HepG2 (cell line): ENCODE measurements around the gene ATP10D.

Experiments
- ASH2L ChIP-seq: fragments of 300-600, 200-600 bp; sonication (generic); IDR thresholded peaks from 2 replicates; pipeline ENCODE4 v1.7.0; 2017; ENCODE audit warnings: low read depth, mild to moderate bottlenecking, moderate library complexity, mixed read lengths, low read length; ENCODE audit not compliant: insufficient read length
- JUN ChIP-seq: sonication (generic); formaldehyde crosslinking; IDR thresholded peaks from 2 replicates; pipeline ENCODE4 v1.4.0; 2020; ENCODE audit warnings: mild to moderate bottlenecking, missing genetic modification reagents
- SIX4 ChIP-seq: sonication (generic); formaldehyde crosslinking; IDR thresholded peaks from 2 replicates; pipeline ENCODE4 v1.4.0; 2020; ENCODE audit warnings: missing genetic modification reagents
- ZNF414 ChIP-seq: sonication (generic); formaldehyde crosslinking; IDR thresholded peaks from 2 replicates; pipeline ENCODE4 v1.5.0; 2020; ENCODE audit warnings: missing genetic modification reagents
- ZNF749 ChIP-seq: sonication (generic); formaldehyde crosslinking; IDR thresholded peaks from 2 replicates; pipeline ENCODE4 v1.8.0; 2022; ENCODE audit warnings: mild to moderate bottlenecking, missing genetic modification reagents, moderate library complexity, borderline replicate concordance
- ZNF768 ChIP-seq: sonication (generic); formaldehyde crosslinking; IDR thresholded peaks from 2 replicates; pipeline ENCODE4 v1.4.0; 2020; ENCODE audit warnings: missing genetic modification reagents
- ZZZ3 ChIP-seq: sonication (generic); formaldehyde crosslinking; IDR thresholded peaks from 2 replicates; pipeline ENCODE4 v1.4.0; 2020; ENCODE audit warnings: missing genetic modification reagents, mild to moderate bottlenecking, borderline replicate concordance
- TF ChIP-seq, protein P1 (sequence below): sonication (generic); formaldehyde crosslinking; IDR thresholded peaks from 2 replicates; pipeline ENCODE4 v1.5.1; 2020; ENCODE audit warnings: missing genetic modification reagents, mild to moderate bottlenecking, borderline replicate concordance
- TF ChIP-seq, protein P2 (sequence below): sonication (generic); formaldehyde crosslinking; IDR thresholded peaks from 2 replicates; pipeline ENCODE4 v1.4.0; 2020; ENCODE audit warnings: missing genetic modification reagents; ENCODE audit errors: not compliant biosample characterization
- TF ChIP-seq, protein P3 (sequence below): sonication (generic); formaldehyde crosslinking; IDR thresholded peaks from 2 replicates; pipeline ENCODE4 v1.5.0; 2020; ENCODE audit warnings: mild to moderate bottlenecking, missing genetic modification reagents, moderate library complexity
- TF ChIP-seq, protein P4 (sequence below): sonication (generic); formaldehyde crosslinking; IDR thresholded peaks from 2 replicates; pipeline ENCODE4 v1.8.0; 2022; ENCODE audit warnings: mild to moderate bottlenecking, missing genetic modification reagents, borderline replicate concordance

GRCh38 chr4:47463235-47463956 lies 21.7 kb upstream of the ATP10D start, which contains the start of gene COMMD8:
- TF ChIP-seq, protein P1, sequence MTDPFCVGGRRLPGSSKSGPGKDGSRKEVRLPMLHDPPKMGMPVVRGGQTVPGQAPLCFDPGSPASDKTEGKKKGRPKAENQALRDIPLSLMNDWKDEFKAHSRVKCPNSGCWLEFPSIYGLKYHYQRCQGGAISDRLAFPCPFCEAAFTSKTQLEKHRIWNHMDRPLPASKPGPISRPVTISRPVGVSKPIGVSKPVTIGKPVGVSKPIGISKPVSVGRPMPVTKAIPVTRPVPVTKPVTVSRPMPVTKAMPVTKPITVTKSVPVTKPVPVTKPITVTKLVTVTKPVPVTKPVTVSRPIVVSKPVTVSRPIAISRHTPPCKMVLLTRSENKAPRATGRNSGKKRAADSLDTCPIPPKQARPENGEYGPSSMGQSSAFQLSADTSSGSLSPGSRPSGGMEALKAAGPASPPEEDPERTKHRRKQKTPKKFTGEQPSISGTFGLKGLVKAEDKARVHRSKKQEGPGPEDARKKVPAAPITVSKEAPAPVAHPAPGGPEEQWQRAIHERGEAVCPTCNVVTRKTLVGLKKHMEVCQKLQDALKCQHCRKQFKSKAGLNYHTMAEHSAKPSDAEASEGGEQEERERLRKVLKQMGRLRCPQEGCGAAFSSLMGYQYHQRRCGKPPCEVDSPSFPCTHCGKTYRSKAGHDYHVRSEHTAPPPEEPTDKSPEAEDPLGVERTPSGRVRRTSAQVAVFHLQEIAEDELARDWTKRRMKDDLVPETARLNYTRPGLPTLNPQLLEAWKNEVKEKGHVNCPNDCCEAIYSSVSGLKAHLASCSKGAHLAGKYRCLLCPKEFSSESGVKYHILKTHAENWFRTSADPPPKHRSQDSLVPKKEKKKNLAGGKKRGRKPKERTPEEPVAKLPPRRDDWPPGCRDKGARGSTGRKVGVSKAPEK (CRISPR knock-in tag): no peak
- TF ChIP-seq, protein P2, sequence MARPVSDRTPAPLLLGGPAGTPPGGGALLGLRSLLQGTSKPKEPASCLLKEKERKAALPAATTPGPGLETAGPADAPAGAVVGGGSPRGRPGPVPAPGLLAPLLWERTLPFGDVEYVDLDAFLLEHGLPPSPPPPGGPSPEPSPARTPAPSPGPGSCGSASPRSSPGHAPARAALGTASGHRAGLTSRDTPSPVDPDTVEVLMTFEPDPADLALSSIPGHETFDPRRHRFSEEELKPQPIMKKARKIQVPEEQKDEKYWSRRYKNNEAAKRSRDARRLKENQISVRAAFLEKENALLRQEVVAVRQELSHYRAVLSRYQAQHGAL (CRISPR knock-in tag): no peak
- TF ChIP-seq ZNF749 (no peak), JUN (CRISPR knock-in tag) (no peak), ASH2L (peak; percentile 63), ZNF768 (CRISPR knock-in tag) (peak; percentile 72), ZZZ3 (no peak), SIX4 (CRISPR knock-in tag) (no peak), ZNF414 (CRISPR knock-in tag) (0 out of 2 replicates have a peak, but pooled peaks have one; percentile 39)
- TF ChIP-seq, protein P3, sequence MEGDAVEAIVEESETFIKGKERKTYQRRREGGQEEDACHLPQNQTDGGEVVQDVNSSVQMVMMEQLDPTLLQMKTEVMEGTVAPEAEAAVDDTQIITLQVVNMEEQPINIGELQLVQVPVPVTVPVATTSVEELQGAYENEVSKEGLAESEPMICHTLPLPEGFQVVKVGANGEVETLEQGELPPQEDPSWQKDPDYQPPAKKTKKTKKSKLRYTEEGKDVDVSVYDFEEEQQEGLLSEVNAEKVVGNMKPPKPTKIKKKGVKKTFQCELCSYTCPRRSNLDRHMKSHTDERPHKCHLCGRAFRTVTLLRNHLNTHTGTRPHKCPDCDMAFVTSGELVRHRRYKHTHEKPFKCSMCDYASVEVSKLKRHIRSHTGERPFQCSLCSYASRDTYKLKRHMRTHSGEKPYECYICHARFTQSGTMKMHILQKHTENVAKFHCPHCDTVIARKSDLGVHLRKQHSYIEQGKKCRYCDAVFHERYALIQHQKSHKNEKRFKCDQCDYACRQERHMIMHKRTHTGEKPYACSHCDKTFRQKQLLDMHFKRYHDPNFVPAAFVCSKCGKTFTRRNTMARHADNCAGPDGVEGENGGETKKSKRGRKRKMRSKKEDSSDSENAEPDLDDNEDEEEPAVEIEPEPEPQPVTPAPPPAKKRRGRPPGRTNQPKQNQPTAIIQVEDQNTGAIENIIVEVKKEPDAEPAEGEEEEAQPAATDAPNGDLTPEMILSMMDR (CRISPR knock-in tag): peak; percentile 52
- TF ChIP-seq, protein P4, sequence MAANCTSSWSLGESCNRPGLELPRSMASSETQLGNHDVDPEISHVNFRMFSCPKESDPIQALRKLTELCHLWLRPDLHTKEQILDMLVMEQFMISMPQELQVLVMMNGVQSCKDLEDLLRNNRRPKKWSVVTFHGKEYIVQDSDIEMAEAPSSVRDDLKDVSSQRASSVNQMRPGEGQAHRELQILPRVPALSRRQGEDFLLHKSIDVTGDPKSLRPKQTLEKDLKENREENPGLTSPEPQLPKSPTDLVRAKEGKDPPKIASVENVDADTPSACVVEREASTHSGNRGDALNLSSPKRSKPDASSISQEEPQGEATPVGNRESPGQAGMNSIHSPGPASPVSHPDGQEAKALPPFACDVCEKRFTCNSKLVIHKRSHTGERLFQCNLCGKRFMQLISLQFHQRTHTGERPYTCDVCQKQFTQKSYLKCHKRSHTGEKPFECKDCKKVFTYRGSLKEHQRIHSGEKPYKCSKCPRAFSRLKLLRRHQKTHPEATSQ (CRISPR knock-in tag): peak; percentile 92; the same call in 1 of the 2 replicates
